AG20443 (cell line): Measurements from ENCODE around the gene GPC5.

Source experiments
- DNase-seq: peaks from one replicate; pipeline ENCODE4 v3.0.0; 2012; ENCODE audit warnings: low spot score, mixed read lengths

The GPC5 gene

DNA sequence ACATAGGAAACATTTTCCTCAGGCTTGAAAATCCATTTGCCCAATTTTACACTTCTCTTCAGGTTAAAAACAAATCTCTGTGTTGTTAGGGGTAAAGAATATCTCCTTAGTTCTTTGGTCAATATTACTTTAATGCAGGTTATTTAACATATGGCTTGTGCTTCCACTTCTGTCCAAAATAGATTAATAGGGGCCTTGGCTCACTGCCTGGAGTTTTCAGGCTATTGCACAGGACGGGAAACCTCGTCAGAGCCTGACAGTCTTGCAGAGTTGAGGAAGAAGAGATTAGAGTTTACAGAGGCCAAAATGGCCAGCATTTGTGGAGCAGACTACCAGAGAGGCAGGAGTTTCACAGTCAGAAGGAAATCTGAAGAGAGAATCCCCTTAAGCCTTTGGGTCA, 964.3 kb downstream of the GPC5 start:
- no peak for DNase-seq

DNA sequence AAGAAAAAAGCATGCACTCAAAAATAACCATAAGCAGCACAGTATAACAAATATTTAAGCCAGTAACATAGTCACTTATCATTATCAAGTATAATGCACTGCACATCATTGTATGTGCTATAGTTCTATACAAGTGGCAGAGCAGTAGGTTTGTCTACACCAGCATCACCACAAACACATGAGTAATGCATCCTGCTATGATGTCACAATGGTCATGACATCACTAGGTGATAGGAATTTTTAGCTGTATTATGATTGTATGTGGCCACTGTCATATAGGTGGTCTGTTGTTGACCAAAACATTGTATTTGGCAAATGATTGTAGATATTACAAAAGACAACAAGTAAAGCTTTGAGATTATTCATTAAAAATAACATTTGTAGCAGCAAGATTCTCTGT, 967.5 kb downstream of the GPC5 start:
- no peak for DNase-seq

DNA sequence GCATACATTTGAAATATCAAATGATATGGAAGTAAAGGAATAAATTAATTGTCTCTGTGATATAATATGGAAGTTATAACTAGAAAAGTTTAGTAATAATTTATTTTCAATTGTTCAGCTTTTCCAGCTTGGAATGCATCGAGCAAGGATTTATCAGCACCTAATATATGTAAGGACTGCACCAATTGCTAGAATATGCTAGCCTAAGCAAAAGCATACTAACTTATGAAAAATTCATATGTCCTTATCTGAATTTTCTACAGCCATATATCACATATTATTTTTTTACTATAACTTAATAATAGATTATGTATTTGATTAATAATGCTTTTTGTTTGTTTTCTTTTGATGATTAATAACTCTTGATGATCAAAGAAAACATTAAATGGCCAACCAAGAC, 979.0 kb downstream of the GPC5 start:
- no peak for DNase-seq

DNA sequence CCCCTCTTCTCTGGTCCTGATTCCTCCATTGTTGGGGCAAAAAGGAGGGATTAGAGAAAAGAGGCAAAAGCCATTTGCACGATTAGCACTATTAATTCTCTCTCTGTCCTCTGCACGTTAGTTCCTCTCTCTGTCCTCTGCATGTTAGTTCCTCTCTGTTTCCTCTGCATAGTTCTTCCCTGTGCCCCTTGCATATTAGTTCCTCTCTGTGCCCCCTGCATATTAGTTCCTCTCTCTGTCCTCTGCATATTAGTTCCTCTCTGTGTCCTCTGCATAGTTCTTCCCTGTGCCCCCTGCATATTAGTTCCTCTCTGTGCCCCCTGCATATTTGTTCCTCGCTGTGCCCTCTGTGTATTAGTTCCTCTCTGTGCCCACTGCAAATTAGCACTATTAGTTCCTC, 981.0 kb downstream of the GPC5 start:
- DNase-seq: no peak

DNA sequence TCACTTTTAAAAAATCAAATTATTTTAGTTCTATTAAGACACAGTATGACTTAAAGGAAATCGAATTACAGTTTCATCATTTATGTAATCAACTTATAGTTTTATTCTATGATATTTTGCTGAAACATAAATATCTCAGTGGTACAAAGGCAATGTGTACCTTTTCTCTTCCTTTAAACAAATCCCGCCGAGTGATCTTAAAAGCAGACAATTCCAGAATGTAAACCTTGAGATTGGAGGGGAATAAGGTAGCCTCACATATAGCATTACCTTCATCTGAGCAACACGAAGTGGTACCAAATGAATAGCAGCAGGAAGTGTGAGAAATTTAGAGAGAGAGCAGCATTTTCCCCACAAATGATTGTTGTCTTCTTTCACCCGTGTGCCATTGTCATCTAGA, 986.0 kb downstream of the GPC5 start:
- DNase-seq: no peak

DNA sequence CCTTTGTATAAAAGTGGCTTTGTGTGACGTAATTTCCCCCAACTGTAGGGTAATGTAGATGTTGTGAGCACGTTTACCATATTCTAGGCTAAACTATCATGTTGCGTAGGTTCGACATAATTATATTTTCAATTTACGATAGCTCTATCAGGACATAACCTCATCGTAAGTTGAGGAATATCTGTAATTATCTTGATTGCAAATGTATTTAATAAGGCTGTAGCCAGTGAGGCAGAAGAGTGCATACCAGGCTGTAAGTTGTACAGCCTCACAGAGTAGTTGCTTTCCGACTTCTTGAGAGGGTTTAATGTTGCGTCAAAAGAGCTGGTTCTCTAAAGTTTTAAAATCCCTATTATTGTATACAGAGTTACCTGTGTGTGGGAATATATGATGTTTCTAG, 988.8 kb downstream of the GPC5 start:
- no peak for DNase-seq

DNA sequence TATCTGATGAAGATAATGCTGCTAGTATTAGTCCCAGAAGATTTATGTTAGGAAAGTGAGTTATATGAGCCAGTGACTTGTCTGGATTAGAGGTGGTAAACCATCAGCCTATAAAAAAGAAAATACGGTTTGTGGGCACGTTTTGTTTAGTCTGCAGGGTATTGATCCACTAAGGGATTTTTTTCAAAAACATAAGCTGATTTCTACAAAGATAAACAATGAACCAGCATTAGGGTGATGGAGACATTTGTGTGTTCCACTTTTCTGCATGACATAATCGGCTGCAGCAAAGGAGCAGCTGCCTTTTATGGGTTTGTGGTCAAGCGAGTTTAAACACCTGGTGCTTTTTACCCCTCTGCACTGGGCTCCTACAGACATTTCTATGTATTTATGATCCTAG, 991.8 kb downstream of the GPC5 start:
- no peak for DNase-seq

DNA sequence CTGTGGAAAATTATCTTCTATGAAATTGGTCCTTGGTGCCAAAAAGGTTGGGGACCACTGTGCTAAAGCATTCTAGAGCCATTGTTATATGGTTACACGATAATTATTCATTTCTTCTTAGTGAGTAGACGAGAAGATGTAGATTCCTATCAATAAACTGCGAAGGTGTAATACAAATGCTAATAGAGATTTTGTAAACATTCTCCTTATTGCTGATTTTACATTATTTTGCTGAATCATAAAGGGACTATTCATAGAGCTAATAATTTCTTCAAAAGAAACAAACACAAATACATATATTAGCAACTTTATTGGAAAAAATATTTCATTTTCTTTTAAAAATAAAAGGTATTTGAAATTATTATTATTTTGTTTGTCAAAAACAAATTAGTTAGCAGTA, 1005.2 kb downstream of the GPC5 start:
- DNase-seq: no peak

DNA sequence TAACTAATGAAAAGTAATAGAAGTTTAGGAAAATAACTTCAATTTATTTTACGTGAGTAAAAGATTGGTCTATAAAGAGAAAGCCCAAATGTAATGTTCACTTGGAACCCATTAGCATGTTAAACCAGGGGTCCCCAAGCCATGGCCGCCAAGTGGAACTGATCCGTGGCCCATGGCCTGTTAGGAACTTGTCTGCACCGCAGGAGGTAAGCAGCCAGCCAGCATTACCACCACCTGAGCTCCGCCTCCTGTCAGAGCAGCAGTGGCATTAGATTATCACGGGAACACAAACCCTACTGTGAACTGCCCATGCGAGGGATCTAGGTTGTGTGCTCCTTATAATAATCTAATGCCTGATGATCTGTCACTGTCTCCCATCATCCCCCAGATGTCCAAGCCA, 1009.4 kb downstream of the GPC5 start:
- DNase-seq: no peak

DNA sequence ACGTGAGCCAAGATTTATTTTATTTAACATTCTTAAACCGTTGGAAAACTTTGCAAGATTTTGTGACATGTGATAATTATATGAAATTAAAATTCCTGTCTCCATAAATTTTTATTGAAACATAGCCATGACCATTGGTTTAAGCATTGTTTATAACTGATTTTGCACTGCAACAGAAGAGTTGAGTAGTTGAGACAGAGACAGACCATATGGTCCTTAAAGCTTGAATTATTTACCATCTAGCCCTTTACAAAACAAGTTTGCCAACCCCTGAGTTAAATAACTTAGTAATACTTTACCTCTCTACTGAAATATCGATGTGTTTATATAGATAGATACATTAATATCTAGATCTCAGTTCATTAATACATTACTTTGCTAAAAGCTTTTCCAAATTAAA, 1014.1 kb downstream of the GPC5 start:
- DNase-seq: no peak

DNA sequence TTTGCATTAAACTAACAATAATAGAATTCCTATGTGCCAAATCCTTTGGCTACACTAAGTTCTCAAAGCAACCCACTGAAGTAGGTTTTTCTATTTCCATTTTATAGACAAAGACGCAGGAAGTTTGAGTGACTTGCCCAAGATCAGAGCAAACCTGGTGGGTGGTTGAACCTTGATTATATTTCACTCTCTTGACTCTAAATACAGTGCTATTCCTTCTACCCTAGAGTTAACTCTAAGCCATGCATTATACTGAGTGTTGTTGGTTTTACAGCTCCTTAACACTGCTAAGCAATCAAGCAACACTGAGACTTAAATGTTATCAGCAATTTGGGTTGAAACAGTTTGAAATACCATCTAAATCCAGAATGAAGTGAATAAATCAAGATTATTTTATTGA, 1014.6 kb downstream of the GPC5 start:
- no peak for DNase-seq

DNA sequence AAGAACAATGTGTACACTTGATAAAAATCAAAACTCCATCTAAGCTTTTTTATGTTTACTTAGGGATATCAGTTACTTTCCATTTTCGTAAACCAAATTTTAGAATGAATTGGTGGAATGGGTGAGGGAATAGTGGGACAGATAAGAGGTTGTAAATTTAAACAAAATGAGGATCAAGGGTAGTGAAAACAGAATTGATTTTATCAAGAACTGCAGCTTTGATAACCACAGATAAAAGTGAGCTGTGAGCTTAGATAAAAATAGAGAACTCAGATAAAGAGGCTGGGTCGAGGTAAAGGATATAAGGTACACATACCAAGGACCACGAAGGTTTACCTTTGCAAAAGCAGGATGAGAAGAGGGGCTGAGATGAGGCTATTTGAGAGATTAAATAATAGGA, 1015.0 kb downstream of the GPC5 start:
- no peak for DNase-seq

DNA sequence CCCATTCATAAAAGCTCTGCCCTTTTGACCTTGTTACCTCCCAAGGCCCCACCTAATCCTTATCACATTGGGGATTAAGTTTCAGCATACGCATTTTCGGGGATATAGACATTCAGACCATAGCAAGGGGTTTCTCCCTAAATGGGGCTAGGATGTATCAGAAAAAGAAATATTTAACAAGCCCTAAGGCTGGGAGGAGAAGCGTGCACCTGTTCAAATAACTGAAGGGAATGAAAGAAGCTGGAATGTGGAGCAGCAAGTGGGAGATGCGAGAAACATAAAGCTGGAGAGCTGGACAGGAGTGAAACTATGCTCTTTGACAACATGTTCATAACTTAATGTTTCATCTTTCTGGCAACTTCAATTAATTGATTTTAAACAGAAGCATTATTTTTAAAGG, 1016.4 kb downstream of the GPC5 start:
- DNase-seq: no peak

DNA sequence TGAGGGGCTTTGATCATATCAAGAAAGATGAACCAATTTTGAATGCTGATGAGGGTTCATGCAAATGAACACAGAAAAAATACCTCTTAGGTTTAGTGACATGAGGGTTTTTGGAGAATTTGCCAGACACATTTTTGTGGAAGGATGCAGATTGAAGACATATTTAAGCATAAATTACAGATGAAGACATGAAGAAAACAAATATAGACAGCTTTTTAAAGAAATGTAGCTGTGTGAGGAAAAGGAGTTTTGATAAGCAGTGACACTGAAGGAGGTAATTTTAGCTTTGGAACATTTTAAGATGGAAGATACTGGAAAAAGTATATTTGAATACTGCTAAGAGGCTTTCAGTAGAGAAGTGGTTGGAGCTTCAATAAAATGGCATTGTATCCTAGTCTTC, 1017.4 kb downstream of the GPC5 start:
- no peak for DNase-seq

DNA sequence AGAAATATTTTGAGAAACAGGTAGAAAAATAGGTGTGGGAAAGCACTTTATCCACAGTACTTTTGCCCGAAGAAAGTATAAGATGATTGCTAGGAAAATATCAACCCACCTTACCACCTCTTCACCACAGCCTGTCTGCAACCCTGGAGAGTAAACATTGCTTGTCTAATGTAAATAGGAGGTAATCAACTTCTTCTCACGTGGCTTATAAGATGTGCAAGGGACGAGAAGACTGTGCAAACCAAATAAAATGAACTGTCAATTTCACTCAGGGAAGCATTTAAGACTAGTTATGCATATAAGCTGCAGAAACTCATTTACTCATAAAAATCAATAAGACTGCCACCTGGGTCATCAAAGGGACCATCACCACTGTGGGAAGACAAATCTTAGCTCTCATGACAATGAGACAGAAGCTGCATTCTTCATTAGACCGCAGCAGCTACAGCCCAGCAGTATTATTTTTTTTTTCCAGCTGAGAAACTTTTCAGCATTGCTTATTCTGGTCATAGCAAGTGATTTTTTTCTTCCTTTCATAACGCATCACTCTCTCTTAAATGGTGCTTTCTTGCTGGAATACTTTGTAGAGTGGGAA, 1020.5 kb downstream of the GPC5 start:
- DNase-seq: no peak

DNA sequence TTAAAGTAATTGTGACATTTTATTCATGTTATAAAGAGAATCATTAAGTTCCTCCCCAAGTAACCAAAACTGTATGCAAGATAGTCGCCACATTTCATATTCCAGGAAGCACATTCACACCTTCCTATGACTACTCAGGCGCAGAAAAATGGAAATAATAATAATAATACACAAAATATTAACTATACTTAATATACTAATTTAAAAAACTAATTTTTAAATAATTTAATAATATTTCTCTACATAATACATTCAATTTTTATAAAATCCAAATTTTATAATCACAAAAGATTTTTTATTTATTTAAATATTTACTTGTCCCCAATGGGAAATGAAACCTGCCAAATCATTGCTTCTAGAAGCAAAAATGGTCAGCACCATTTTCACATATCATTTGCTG, 1030.8 kb downstream of the GPC5 start:
- no peak for DNase-seq

DNA sequence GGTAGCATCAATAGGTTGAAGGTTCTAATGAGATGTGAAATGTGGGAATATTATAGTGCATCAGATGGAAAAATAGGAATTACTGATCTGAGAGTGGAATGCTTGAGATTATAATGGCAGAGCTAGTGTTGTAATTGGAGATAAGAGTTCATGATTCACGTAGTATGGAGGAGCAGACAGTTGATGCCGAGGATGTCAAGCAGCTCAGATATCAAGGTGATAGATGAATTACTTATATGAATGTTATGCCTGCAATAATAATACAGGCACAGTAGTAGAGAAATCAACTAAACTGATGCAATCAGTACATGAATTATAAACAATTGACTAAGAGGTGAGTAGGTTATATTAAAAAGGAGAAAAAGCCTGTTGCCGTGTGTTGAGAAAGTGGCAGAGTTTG, 1035.0 kb downstream of the GPC5 start:
- no peak for DNase-seq

DNA sequence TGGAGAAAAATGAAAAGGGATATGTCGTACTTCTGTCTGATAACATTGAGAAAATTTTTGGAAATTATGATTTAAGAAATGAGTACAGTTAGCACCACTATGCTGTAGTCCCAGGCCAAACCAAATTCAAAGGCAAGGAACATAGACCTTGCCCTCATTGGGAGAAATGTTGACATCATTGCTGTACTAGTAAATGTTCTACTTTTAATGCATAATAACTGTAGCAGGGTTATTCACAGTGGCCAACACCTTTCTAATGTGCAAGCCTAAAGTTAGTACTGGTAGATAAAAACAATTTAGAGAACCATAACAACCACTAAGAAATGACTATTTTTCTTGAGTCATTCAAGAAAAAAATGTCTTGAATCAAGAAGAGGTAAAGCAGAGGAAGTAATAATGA, 1035.5 kb downstream of the GPC5 start:
- no peak for DNase-seq

DNA sequence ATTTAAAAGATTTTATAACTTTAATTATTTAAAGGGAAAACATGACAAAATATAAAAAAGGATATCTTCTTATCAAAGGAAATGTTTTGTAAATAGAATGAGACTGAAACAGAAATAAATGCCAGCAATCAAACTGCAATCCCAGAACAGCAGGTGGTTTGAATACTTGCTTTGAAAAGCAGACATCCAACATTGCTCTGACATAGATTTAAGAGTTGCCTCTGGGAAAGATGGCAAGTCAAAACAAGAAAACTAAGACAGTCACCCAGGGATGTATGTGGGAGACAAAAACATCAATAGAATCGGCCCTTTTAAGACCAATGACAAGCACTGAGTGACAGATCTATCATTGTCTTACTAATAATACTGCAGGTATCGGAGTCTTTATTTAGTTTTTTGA, 1038.5 kb downstream of the GPC5 start:
- DNase-seq: no peak

DNA sequence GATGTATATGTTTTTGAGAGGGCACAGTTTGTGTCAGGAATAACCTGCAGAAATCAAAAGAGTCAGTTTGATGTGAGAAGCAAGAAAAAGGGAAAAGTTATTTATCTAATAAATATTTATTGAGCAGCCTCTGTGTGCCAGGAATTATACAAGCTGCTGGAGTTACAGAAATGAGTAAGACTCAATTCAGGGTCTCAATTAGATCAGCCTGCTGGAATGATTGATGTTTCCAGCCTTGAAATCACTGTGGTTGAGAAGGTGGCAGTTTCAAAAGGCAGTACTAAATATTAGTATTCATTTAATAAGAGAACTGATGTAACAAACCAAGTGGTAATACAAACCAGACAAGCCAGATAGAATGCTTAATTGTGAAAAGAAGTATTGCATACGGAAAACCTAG, 1045.8 kb downstream of the GPC5 start:
- DNase-seq: no peak

DNA sequence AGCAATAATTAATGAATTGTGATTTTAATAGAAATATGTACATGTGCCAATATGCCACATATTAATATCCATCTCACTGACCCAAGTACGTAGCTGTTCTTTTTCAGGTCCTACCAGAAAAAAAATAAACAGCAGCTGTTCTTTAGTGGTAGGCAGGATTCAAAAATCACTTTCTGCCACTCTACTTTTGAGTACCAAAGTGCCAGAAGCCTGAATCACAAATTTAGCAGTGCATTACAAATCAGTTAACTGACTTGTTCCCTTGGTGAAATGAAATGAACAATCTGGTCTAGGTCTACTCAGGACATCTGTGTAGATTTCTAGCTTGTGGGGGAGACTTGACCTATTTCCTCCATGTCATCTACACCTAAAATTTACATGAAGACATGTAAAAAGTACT, 1052.6 kb downstream of the GPC5 start:
- no peak for DNase-seq

DNA sequence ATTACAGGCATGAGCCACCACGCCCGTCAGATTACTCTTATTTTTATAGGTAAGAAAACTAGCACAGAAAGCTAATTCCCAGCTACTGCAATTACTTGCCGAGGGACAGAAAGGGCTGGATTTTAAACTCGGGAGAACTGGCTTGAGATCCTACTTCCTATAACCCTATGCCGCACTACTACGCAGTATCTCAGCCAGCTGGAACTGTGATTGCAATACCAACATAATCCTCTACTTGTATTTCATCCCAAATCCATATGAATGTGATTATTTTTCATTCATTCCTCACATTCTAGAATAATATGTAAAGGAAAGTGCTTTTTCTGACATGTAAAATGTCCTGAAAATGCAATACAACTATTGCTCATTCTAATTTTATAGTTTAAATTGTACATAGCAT, 1054.4 kb downstream of the GPC5 start:
- no peak for DNase-seq

DNA sequence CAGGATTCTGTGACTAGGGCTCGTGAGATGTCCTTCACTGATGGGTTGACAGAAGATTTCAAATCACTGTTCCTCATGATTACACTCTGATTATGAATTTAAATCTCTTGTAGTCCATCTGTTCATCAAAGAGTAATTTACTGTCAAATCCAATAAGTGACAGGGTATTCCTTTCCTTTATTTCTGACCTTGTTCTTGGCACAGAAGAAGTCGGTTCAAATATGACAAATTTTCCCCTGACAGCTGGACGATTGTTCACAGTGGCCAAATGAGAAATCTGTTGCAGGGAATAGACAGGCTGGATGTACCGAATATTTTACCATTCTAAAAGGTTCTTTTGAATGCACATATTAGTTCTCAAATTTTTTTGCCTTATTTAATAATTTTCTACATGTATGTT, 1060.9 kb downstream of the GPC5 start:
- DNase-seq: no peak

DNA sequence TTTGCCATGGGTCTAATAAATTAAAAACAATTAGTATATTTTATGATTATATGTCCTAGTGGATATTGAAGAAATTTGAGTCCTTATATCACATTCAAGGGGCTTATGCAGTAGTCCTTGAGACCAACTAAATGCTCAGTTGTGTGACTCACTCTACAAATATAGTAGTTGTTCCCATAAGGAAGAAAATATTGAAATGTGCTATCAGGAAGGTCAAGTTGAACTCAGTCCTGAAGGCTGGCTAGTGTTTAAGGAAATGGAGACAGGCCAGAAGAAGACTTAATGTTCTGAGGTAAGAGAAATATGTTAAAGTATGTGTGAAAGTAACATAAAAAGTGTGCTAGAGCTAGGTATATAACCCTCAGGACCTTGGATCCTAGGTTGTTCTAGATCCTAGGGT, 1062.1 kb downstream of the GPC5 start:
- no peak for DNase-seq

DNA sequence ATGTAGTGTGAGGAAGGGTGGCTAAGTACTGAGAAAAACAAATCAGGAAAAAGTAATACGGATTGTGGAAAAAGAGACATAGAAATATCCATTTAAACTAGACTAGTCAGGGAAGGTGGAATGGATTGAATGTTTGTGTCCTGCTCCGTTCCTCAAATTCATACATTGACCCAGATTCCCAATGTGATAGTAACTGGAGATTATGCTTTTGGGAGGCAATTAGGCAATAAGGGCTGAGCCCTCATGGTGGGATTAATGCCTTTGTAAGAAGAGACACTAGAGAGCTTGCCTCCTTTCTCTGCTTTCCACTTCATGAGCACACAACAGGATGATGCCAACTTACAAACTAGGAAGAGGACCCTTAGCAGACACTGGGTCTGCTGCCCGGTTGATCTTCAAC, 1063.0 kb downstream of the GPC5 start:
- no peak for DNase-seq
